H1 (cell line): ENCODE data around the gene FNDC11.

Experiments
- CTCF ChIP-seq, 3 experiments: IDR thresholded peaks; 1 replicate in 2 of 3; 2 replicates in 1 of 3; pipeline versions ENCODE4 v1.5.1 to v1.6.1; 2011; ENCODE audit warnings: low read length in 3 of 3, mild to moderate bottlenecking in 3 of 3, inconsistent platforms in 2 of 3, low read depth in 1 of 3, moderate library complexity in 1 of 3; ENCODE audit not compliant: insufficient read depth in 1 of 3; ENCODE audit errors: control extremely low read depth in 1 of 3
- EZH2 ChIP-seq: fragments of 200-600 bp; sonication (generic); IDR thresholded peaks from 2 replicates; pipeline ENCODE4 v1.7.1; 2012; ENCODE audit warnings: low read depth, mild to moderate bottlenecking, moderate library complexity, low read length, inconsistent platforms; ENCODE audit not compliant: severe bottlenecking
- JUND ChIP-seq: IDR thresholded peaks from 2 replicates; pipeline ENCODE4 v1.6.1; 2011; ENCODE audit warnings: mild to moderate bottlenecking, improper control_type of control experiment, low read length
- POLR2AphosphoS5 ChIP-seq: IDR thresholded peaks from 2 replicates; pipeline ENCODE4 v1.6.1; 2011; ENCODE audit warnings: low read depth, low read length

GRCh38 chr20:63556873-63557478, 3.0 kb downstream of the FNDC11 start:
- TF ChIP-seq POLR2AphosphoS5 (no peak), JUND (no peak), CTCF (IDR thresholded peaks at IDR 0.05; ENCODE audit: control extremely low read depth in 1 of 3, insufficient read depth in 1 of 3, low read depth in 1 of 3, low read length in 3 of 3) (no peak), EZH2 (no peak)
